ENCODE measurements around the gene RBM43.

DNA sequence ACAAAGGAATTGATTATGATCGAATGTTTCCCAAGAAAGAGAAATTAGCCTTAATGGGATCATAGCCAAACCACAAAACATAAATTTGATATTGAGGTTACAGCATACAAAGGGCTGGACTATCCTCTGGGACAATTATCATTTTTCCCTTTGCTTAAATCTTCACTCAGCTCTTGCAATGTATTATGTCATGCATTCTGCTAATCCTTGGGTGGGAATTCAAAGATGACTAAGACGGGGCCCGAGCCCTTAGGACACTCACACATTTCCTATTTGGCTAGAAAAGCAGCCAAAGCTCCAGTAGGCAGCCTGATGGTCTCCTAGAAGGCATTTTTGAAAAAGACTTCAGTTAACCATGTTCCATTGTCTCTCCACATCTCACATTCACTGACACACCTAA, 45.0 kb upstream of the RBM43 start:
- TF ChIP-seq POLR2A (IDR thresholded peaks at IDR 0.05) (no peak), POLR2AphosphoS5 (IDR thresholded peaks at IDR 0.05) (no peak)
- TF ChIP-seq, protein P1, sequence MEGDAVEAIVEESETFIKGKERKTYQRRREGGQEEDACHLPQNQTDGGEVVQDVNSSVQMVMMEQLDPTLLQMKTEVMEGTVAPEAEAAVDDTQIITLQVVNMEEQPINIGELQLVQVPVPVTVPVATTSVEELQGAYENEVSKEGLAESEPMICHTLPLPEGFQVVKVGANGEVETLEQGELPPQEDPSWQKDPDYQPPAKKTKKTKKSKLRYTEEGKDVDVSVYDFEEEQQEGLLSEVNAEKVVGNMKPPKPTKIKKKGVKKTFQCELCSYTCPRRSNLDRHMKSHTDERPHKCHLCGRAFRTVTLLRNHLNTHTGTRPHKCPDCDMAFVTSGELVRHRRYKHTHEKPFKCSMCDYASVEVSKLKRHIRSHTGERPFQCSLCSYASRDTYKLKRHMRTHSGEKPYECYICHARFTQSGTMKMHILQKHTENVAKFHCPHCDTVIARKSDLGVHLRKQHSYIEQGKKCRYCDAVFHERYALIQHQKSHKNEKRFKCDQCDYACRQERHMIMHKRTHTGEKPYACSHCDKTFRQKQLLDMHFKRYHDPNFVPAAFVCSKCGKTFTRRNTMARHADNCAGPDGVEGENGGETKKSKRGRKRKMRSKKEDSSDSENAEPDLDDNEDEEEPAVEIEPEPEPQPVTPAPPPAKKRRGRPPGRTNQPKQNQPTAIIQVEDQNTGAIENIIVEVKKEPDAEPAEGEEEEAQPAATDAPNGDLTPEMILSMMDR (IDR thresholded peaks at IDR 0.05) = no peak
